Fibroblast of lung (primary cell): ENCODE results near the gene ELMO1. TPM values are rescaled to one million over a fixed set of nuclear protein-coding genes. Genes with fewer than 3 reads are reported as not detected.

Experiments used
- DNase-seq, 2 donors: peaks; one replicate each; pipeline versions ENCODE4 v3.0.0 to v3.0.0-alpha.2; 2010; ENCODE audit warnings: low read depth in 2 of 2
- H2AFZ ChIP-seq: 2 replicates; pipeline ENCODE4 v1.5.1; 2012; ENCODE audit warnings: low read length, control low read depth, inconsistent platforms
- H3K27ac ChIP-seq: 2 replicates; pipeline ENCODE4 v1.5.1; 2011; ENCODE audit warnings: low read length, control low read depth; ENCODE audit not compliant: insufficient read depth
- H3K27me3 ChIP-seq: 2 replicates; pipeline ENCODE4 v1.5.1; 2011; ENCODE audit warnings: mild to moderate bottlenecking, low read length; ENCODE audit not compliant: control insufficient read depth, insufficient read depth
- H3K36me3 ChIP-seq: 2 replicates; pipeline ENCODE4 v1.5.1; 2011; ENCODE audit warnings: low read length; ENCODE audit not compliant: control insufficient read depth, insufficient read depth
- H3K4me1 ChIP-seq: 2 replicates; pipeline ENCODE4 v1.5.1; 2011; ENCODE audit warnings: low read length; ENCODE audit not compliant: control insufficient read depth, insufficient read depth; ENCODE audit errors: extremely low read depth
- H3K4me2 ChIP-seq: 2 replicates; pipeline ENCODE4 v1.5.1; 2011; ENCODE audit warnings: low read length, control low read depth; ENCODE audit not compliant: insufficient read depth; ENCODE audit errors: extremely low read depth
- H3K4me3 ChIP-seq, 4 experiments: fragments of 200-600 bp in 1 of 4; sonication (generic) in 1 of 4; replicated peaks in 1 of 4; 2 replicates each; pipeline ENCODE4 v1.5.1; 2011 to 2016; ENCODE audit warnings: low read length in 4 of 4, low read depth in 3 of 4, mild to moderate bottlenecking in 3 of 4, control low read depth in 2 of 4, inconsistent platforms in 1 of 4, mixed read lengths in 1 of 4; ENCODE audit not compliant: insufficient read depth in 1 of 4; ENCODE audit errors: control extremely low read depth in 1 of 4
- H3K79me2 ChIP-seq: 2 replicates; pipeline ENCODE4 v1.5.1; 2012; ENCODE audit warnings: mild to moderate bottlenecking, low read length, inconsistent platforms; ENCODE audit not compliant: control insufficient read depth, insufficient read depth
- H3K9ac ChIP-seq: 2 replicates; pipeline ENCODE4 v1.5.1; 2011; ENCODE audit warnings: mild to moderate bottlenecking, low read length, control low read depth; ENCODE audit not compliant: insufficient read depth
- H3K9me3 ChIP-seq: 2 replicates; pipeline ENCODE4 v1.5.1; 2012; ENCODE audit warnings: low read depth, low read length; ENCODE audit not compliant: control insufficient read depth, insufficient read depth
- H4K20me1 ChIP-seq: 2 replicates; pipeline ENCODE4 v1.5.1; 2011; ENCODE audit warnings: low read length; ENCODE audit not compliant: control insufficient read depth, insufficient read depth; ENCODE audit errors: extremely low read depth
- EZH2 ChIP-seq: IDR thresholded peaks from 2 replicates; pipeline ENCODE4 v1.5.1; 2012; ENCODE audit warnings: low read length, control low read depth, mild to moderate bottlenecking; ENCODE audit errors: missing control alignments
- polyA plus RNA-seq, 2 donors: library from polyadenylated mRNA; depleted of rRNA in 1 of 2; stranded (reverse) in 1 of 2; unstranded in 1 of 2; fragments of >200 nt; gene quantifications; 2 replicates each; pipeline ENCODE4 v1.2.1, GENCODE V29; 2011 to 2012; ENCODE audit warnings: missing spikeins in 1 of 2
- total RNA-seq: library from RNA; depleted of rRNA; stranded (reverse); fragments of >200 nt; gene quantifications from 2 replicates; pipeline ENCODE4 v1.2.1, GENCODE V29; 2014
- TF ChIP-seq, protein P1 (sequence below), 2 donors: IDR thresholded peaks in 1 of 2; conservative IDR thresholded peaks in 1 of 2; 1 replicate in 1 of 2; 2 replicates in 1 of 2; pipeline ENCODE4 v1.5.1; 2011 to 2012; ENCODE audit warnings: low read length in 2 of 2, control low read depth in 1 of 2, inconsistent platforms in 1 of 2, low read depth in 1 of 2, mild to moderate bottlenecking in 1 of 2

Gene ELMO1
- total and polyA plus RNA-seq, 2 donors (not counting 1 experiment from before 2014, with no cell fraction given): 0.50 TPM; not detected in 1

DNA sequence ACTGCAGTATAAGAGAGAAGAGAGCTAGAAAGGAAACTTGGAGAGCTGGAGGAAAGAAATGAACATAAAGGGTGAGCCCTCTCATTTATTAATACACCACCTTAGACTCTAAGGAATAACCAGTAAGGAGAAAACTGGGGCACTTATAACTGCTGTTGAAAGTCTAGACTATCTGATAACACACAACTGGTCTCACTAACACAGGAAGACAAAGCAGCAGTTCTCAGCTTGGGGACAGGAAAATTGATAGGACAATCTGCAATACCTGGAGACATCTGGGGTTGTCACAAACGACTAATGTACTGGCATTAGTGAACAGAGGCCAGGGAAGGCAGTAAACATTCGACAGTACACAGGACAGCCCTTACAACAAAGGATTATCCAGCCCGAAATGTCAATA lies 6.8 kb downstream of the ELMO1 start:
- no peaks in the 10 kb centered on the region for H3K9me3 ChIP-seq
- H3K4me3 ChIP-seq: no peak overlapping the region
- peaks cover 2% of the 10 kb centered on the region for H3K27me3 ChIP-seq
- H3K79me2 ChIP-seq: no peaks in the 10 kb centered on the region
- no peak overlapping the region for H3K9ac ChIP-seq
- H4K20me1 ChIP-seq: peaks cover 2% of the 10 kb centered on the region
- no peaks in the 10 kb centered on the region for H3K36me3 ChIP-seq
- no peak for TF ChIP-seq EZH2
- TF ChIP-seq, protein P1, sequence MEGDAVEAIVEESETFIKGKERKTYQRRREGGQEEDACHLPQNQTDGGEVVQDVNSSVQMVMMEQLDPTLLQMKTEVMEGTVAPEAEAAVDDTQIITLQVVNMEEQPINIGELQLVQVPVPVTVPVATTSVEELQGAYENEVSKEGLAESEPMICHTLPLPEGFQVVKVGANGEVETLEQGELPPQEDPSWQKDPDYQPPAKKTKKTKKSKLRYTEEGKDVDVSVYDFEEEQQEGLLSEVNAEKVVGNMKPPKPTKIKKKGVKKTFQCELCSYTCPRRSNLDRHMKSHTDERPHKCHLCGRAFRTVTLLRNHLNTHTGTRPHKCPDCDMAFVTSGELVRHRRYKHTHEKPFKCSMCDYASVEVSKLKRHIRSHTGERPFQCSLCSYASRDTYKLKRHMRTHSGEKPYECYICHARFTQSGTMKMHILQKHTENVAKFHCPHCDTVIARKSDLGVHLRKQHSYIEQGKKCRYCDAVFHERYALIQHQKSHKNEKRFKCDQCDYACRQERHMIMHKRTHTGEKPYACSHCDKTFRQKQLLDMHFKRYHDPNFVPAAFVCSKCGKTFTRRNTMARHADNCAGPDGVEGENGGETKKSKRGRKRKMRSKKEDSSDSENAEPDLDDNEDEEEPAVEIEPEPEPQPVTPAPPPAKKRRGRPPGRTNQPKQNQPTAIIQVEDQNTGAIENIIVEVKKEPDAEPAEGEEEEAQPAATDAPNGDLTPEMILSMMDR (conservative IDR thresholded peaks at IDR 0.05 in 1 of 2, IDR thresholded peaks at IDR 0.05 in 1 of 2; ENCODE audit: low read depth in 1 of 2, low read length in 2 of 2): no peak
- H2AFZ ChIP-seq: no peak overlapping the region
- no peaks in the 10 kb centered on the region for H3K4me1 ChIP-seq
- H3K4me2 ChIP-seq: no peak overlapping the region
- no peak overlapping the region for H3K27ac ChIP-seq
- DNase-seq: no peak

- TF ChIP-seq, protein P1 (conservative IDR thresholded peaks at IDR 0.05 in 1 of 2, IDR thresholded peaks at IDR 0.05 in 1 of 2; ENCODE audit: low read depth in 1 of 2, low read length in 2 of 2): no peak
- no peak for TF ChIP-seq EZH2
- Histone ChIP-seq H3K27ac (no peak overlapping the region), H3K4me2 (no peak overlapping the region), H4K20me1 (peaks cover 2% of the 10 kb centered on the region), H3K4me3 (no peak overlapping the region), H3K9me3 (no peaks in the 10 kb centered on the region), H3K79me2 (no peaks in the 10 kb centered on the region), H3K36me3 (no peaks in the 10 kb centered on the region), H3K27me3 (no peaks in the 10 kb centered on the region), H3K9ac (no peak overlapping the region), H3K4me1 (no peaks in the 10 kb centered on the region), H2AFZ (no peak overlapping the region)
- DNase-seq: no peak
Observed at GRCh38 chr7:37441386-37441760, 7.3 kb downstream of the ELMO1 start.

DNA sequence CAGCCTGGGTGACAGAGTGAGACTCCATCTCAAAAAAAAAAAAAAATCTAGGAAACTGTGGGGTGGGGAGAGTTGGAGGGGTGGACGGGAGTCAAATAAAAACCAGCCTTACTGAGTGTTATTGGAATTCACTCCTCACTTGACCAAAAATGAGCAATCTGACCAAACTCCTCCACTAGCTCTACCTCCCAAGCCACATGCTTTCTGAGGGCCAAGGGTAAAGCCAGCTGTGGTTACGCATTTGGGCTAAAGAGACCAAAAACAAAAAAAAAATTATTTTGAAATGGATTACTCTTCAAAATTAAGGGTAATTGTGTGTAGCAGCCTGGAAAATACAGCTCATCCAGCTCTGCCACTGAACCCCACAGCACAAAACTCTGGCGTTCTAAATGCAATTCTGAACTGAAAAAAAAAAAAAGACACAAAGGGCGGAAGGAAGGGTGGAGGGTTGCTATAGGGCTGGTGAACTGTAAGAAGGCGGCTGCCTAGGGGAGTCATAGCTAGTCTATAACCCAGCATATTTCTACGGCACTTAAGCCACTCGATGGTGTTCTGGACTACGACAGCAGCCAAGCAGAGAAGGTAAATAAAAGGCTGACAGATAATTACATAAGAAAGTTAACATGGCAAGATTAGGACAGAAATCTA lies 7.8 kb downstream of the ELMO1 start:
- Histone ChIP-seq H3K9me3 (no peaks in the 10 kb centered on the region), H3K27ac (no peak overlapping the region), H2AFZ (no peak overlapping the region), H4K20me1 (peaks cover 2% of the 10 kb centered on the region), H3K9ac (no peak overlapping the region), H3K4me3 (no peak overlapping the region), H3K79me2 (no peaks in the 10 kb centered on the region), H3K36me3 (no peaks in the 10 kb centered on the region), H3K4me2 (no peak overlapping the region), H3K4me1 (no peaks in the 10 kb centered on the region), H3K27me3 (no peaks in the 10 kb centered on the region)
- TF ChIP-seq, protein P1 (conservative IDR thresholded peaks at IDR 0.05 in 1 of 2, IDR thresholded peaks at IDR 0.05 in 1 of 2; ENCODE audit: low read depth in 1 of 2, low read length in 2 of 2): no peak
- no peak for TF ChIP-seq EZH2
- no peak for DNase-seq
